ENCODE measurements around the gene BCL2L12.

DNA sequence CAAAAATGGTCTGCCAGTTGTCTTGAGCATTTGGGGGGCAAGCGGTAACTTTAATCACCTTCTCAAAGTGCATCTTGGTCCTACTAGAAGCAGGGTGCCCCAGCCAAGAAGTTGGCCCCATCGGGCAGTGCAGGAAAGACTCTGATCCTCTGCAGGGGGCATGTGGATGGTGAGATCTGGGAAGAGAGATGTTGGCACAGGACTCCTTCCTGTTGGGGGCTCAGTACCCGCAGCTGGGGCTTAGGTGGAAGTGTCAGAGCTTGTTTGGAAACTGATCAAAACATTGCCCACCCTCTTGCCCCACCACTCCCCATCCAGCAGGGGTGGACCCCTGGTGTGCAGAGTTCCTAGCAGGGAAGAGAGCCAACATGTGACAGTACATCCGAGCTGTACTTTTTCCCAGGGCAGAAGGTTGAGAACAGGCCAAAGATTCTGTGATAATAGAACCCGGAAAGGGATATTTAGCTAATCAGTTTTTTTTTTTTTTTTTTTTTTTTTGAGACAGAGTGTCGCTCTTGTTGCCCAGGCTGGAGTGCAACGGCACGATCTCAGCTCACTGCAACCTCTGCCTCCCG lies 34.6 kb upstream of the BCL2L12 start:
- TF ChIP-seq EP300 (IDR thresholded peaks at IDR 0.05) (no peak), CTCF (IDR thresholded peaks at IDR 0.05) (no peak), POLR2A (IDR thresholded peaks at IDR 0.05) (no peak), POLR2AphosphoS5 (IDR thresholded peaks at IDR 0.05) (no peak)

Data from suprapubic skin (tissue), 4 donors.